ENCODE measurements around the gene FAM81B. TPM values are rescaled to one million over a fixed set of nuclear protein-coding genes. Genes with fewer than 3 reads are reported as not detected.

The FAM81B gene
- total RNA-seq, 2 donors from 2014 or later, result 1.3 TPM; not detected in 1

GRCh38 chr5:95398989-95399388 lies 7.8 kb downstream of the FAM81B start:
- no peaks in the 10 kb centered on the region for H3K9me3 ChIP-seq
- no peak overlapping the region for H3K27ac ChIP-seq
- H3K4me3 ChIP-seq, result no peak overlapping the region
- no peaks in the 10 kb centered on the region for H3K4me1 ChIP-seq
- DNase-seq (no peak), ATAC-seq (no peak)
- TF ChIP-seq POLR2A (IDR thresholded peaks at IDR 0.05) (no peak), CTCF (IDR thresholded peaks at IDR 0.05) (no peak)
- no peaks in the 10 kb centered on the region for H3K36me3 ChIP-seq (replicated peaks in 1 of 2; ENCODE audit: insufficient read depth in 1 of 2, low read depth in 2 of 2)
- intact Hi-C loops (cut with DNase I), result no loop called here
- no peaks in the 10 kb centered on the region for H3K27me3 ChIP-seq
- WGBS, 2 donors, result 89 to 90% methylated on average over 1 of the region's 1 CpG

GRCh38 chr5:95401626-95402025 lies 10.5 kb downstream of the FAM81B start:
- no peak for TF ChIP-seq CTCF (IDR thresholded peaks at IDR 0.05)
- TF ChIP-seq POLR2A (IDR thresholded peaks at IDR 0.05), result no peak

GRCh38 chr5:95403996-95404395 lies 12.8 kb downstream of the FAM81B start:
- no peak for TF ChIP-seq POLR2A (IDR thresholded peaks at IDR 0.05)
- no peak for TF ChIP-seq CTCF (IDR thresholded peaks at IDR 0.05)
- H3K4me3 ChIP-seq, result no peak overlapping the region

More at GRCh38 chr5:95401626-95402025, 10.5 kb downstream of the FAM81B start:
- intact Hi-C loops (cut with DNase I), result no loop called here
- Histone ChIP-seq H3K9me3 (no peaks in the 10 kb centered on the region), H3K4me3 (no peak overlapping the region), H3K27ac (no peak overlapping the region), H3K4me1 (peaks cover 12% of the 10 kb centered on the region), H3K36me3 (replicated peaks in 1 of 2; ENCODE audit: insufficient read depth in 1 of 2, low read depth in 2 of 2) (no peaks in the 10 kb centered on the region), H3K27me3 (no peaks in the 10 kb centered on the region)
- ATAC-seq, result no peak
- DNase-seq, result no peak
- whole genome bisulfite sequencing, 2 donors, result 80 to 81% methylated on average over 3 of the region's 3 CpGs

GRCh38 chr5:95406426-95407090 lies 15.4 kb downstream of the FAM81B start:
- intact Hi-C loops (cut with DNase I), result no loop called here
- Histone ChIP-seq H3K27ac (no peak overlapping the region), H3K36me3 (replicated peaks in 1 of 2; ENCODE audit: insufficient read depth in 1 of 2, low read depth in 2 of 2) (no peaks in the 10 kb centered on the region), H3K4me3 (no peak overlapping the region), H3K9me3 (no peaks in the 10 kb centered on the region), H3K27me3 (no peaks in the 10 kb centered on the region), H3K4me1 (peaks cover 26% of the 10 kb centered on the region)
- DNase-seq, result peak; percentile 65 to 77 (median 71)
- TF ChIP-seq CTCF (IDR thresholded peaks at IDR 0.05) (no peak), POLR2A (IDR thresholded peaks at IDR 0.05) (no peak)
- WGBS, 2 donors, result 11 to 15% methylated on average over 5 of the region's 5 CpGs
- peak; percentile 76 for ATAC-seq

More at GRCh38 chr5:95403996-95404395, 12.8 kb downstream of the FAM81B start:
- Histone ChIP-seq H3K36me3 (replicated peaks in 1 of 2; ENCODE audit: insufficient read depth in 1 of 2, low read depth in 2 of 2) (no peaks in the 10 kb centered on the region), H3K27me3 (no peaks in the 10 kb centered on the region), H3K9me3 (no peaks in the 10 kb centered on the region), H3K27ac (no peak overlapping the region), H3K4me1 (peaks cover 13% of the 10 kb centered on the region)
- WGBS, 2 donors, result 50 to 83% methylated on average over 1 of the region's 1 CpG
- DNase-seq, result no peak
- ATAC-seq, result no peak
- intact Hi-C loops (cut with DNase I), result no loop called here

GRCh38 chr5:95410279-95410678 lies 19.1 kb downstream of the FAM81B start:
- intact Hi-C loops (cut with DNase I), result no loop called here
- Histone ChIP-seq H3K4me3 (no peak overlapping the region), H3K4me1 (peaks cover 26% of the 10 kb centered on the region), H3K27ac (peak overlapping the region in 3 of 4 donors; percentile 53 to 57 (median 56)), H3K27me3 (no peaks in the 10 kb centered on the region), H3K9me3 (no peaks in the 10 kb centered on the region), H3K36me3 (replicated peaks in 1 of 2; ENCODE audit: insufficient read depth in 1 of 2, low read depth in 2 of 2) (no peaks in the 10 kb centered on the region)
- ATAC-seq (peak; percentile 74), DNase-seq (peak in 3 of 4 donors; percentile 14 to 17 (median 15))
- TF ChIP-seq POLR2A (IDR thresholded peaks at IDR 0.05) (no peak), CTCF (IDR thresholded peaks at IDR 0.05) (no peak)
- 11 to 13% methylated on average over 2 of the region's 2 CpGs for WGBS, 2 donors
